NCI-H226 (cell line): Measurements from ENCODE around the gene ESYT2.
A peak's percentile ranks its signal among the peaks of the same experiment; 100 is the strongest.
"Not testable (repeated sequence)": the region's sequence is repeated elsewhere in the genome, so short reads cannot be mapped to it uniquely, and the experiment has no call there.

ENCODE experiments used
- DNase-seq: peaks from one replicate; pipeline ENCODE4 v3.0.0-alpha.2; 2015

Gene ESYT2

GRCh38 chr7:158710651-158711102, 118.6 kb downstream of the ESYT2 start:
- DNase-seq: peak; percentile 90

- no peak for DNase-seq
These were observed 121.7 kb downstream of the ESYT2 start for GRCh38 chr7:158707610-158708009.

GRCh38 chr7:158706710-158707590, 122.4 kb downstream of the ESYT2 start:
- no peak for DNase-seq

GRCh38 chr7:158706273-158706704, 123.0 kb downstream of the ESYT2 start:
- DNase-seq: no peak

- DNase-seq: no peak
These were observed 124.0 kb downstream of the ESYT2 start for GRCh38 chr7:158705234-158705850.

GRCh38 chr7:158704524-158705233, 124.6 kb downstream of the ESYT2 start, which contains the start of gene NCAPG2:
Gene NCAPG2 (minus strand): TSS chr7:158704804. CDS start chr7:158701899, 2,905 bp downstream.
- peak; percentile 97 for DNase-seq

- DNase-seq: not testable (repeated sequence)
These were observed 125.4 kb downstream of the ESYT2 start for GRCh38 chr7:158703679-158704523.

- no peak for DNase-seq
These were observed 126.4 kb downstream of the ESYT2 start for GRCh38 chr7:158702944-158703343.

- DNase-seq: no peak
These were observed 127.1 kb downstream of the ESYT2 start for GRCh38 chr7:158702196-158702595.

- DNase-seq: no peak
These were observed 129.3 kb downstream of the ESYT2 start for GRCh38 chr7:158700008-158700407.

GRCh38 chr7:158699341-158699740, 130.0 kb downstream of the ESYT2 start:
- no peak for DNase-seq

- no peak for DNase-seq
These were observed 130.6 kb downstream of the ESYT2 start for GRCh38 chr7:158698657-158699195.

- DNase-seq: not testable (repeated sequence)
These were observed 131.7 kb downstream of the ESYT2 start for GRCh38 chr7:158697597-158697996.

GRCh38 chr7:158695726-158696452, 133.4 kb downstream of the ESYT2 start:
- DNase-seq: peak; percentile 16

- DNase-seq: no peak
These were observed 134.3 kb downstream of the ESYT2 start for GRCh38 chr7:158695056-158695455.

GRCh38 chr7:158694650-158695049, 134.7 kb downstream of the ESYT2 start:
- no peak for DNase-seq

- no peak for DNase-seq
These were observed 139.8 kb downstream of the ESYT2 start for GRCh38 chr7:158689488-158689887.

- DNase-seq: no peak
These were observed 141.9 kb downstream of the ESYT2 start for GRCh38 chr7:158687406-158687805.

- no peak for DNase-seq
These were observed 143.6 kb downstream of the ESYT2 start for GRCh38 chr7:158685693-158686092.

GRCh38 chr7:158684329-158684728, 145.0 kb downstream of the ESYT2 start:
- no peak for DNase-seq

- DNase-seq: no peak
These were observed 145.8 kb downstream of the ESYT2 start for GRCh38 chr7:158683541-158683940.
